Fibroblast of gingiva (primary cell): ENCODE data around the gene MOCOS.
"Not testable (repeated sequence)": the region's sequence is repeated elsewhere in the genome, so short reads cannot be mapped to it uniquely, and the experiment has no call there.

Source experiments
- DNase-seq: peaks from one replicate; pipeline ENCODE4 v3.0.0-alpha.2; 2011; ENCODE audit warnings: low read depth

MOCOS gene

GRCh38 chr18:36200354-36200771 is 13.1 kb downstream of the MOCOS start:
- no peak for DNase-seq

- no peak for DNase-seq
These were observed 14.5 kb downstream of the MOCOS start for GRCh38 chr18:36201765-36202164.

- DNase-seq: no peak
These were observed 16.1 kb downstream of the MOCOS start for GRCh38 chr18:36203360-36203895.

- DNase-seq: no peak
These were observed 17.9 kb downstream of the MOCOS start for GRCh38 chr18:36205166-36205565.

GRCh38 chr18:36207303-36207702 is 20.0 kb downstream of the MOCOS start:
- no peak for DNase-seq

- DNase-seq: not testable (repeated sequence)
These were observed 20.7 kb downstream of the MOCOS start for GRCh38 chr18:36207969-36208368.

- DNase-seq: peak; percentile 30
These were observed 24.3 kb downstream of the MOCOS start for GRCh38 chr18:36211612-36212065.

GRCh38 chr18:36212301-36213171 is 25.2 kb downstream of the MOCOS start:
- DNase-seq: peak; percentile 16

- DNase-seq: no peak
These were observed 27.5 kb downstream of the MOCOS start for GRCh38 chr18:36214811-36215210.

GRCh38 chr18:36215577-36215976 is 28.3 kb downstream of the MOCOS start:
- no peak for DNase-seq

- DNase-seq: no peak
These were observed 30.1 kb downstream of the MOCOS start for GRCh38 chr18:36217348-36217747.

- no peak for DNase-seq
These were observed 41.9 kb downstream of the MOCOS start for GRCh38 chr18:36229188-36229587.

GRCh38 chr18:36240510-36240909 is 53.2 kb downstream of the MOCOS start:
- DNase-seq: not testable (repeated sequence)

- DNase-seq: no peak
These were observed 54.5 kb downstream of the MOCOS start for GRCh38 chr18:36241831-36242230.

- DNase-seq: peak; percentile 56
These were observed 59.7 kb downstream of the MOCOS start for GRCh38 chr18:36247036-36247435.

GRCh38 chr18:36249392-36249791 is 62.1 kb downstream of the MOCOS start:
- no peak for DNase-seq

- no peak for DNase-seq
These were observed 63.5 kb downstream of the MOCOS start for GRCh38 chr18:36250827-36251226.

GRCh38 chr18:36255072-36255698 is 67.9 kb downstream of the MOCOS start:
- DNase-seq: no peak

GRCh38 chr18:36256094-36256493 is 68.8 kb downstream of the MOCOS start:
- no peak for DNase-seq

GRCh38 chr18:36262971-36263370 is 75.7 kb downstream of the MOCOS start:
- DNase-seq: no peak

- DNase-seq: no peak
These were observed 77.0 kb downstream of the MOCOS start for GRCh38 chr18:36264283-36264682.

- DNase-seq: no peak
These were observed 77.7 kb downstream of the MOCOS start for GRCh38 chr18:36265015-36265414.

- no peak for DNase-seq
These were observed 81.9 kb downstream of the MOCOS start for GRCh38 chr18:36269157-36269556.
